SK-N-SH treated with all-trans-retinoic acid at 6 μM for 48 hours (cell line): Measurements from ENCODE around the gene CHID1.

Experiments used
- PATZ1 ChIP-seq: fragments of 250-450 bp; sonication (Bioruptor Pico); IDR thresholded peaks from 2 replicates; pipeline ENCODE4 v1.8.0; 2020; ENCODE audit warnings: mild to moderate bottlenecking, moderate library complexity, borderline replicate concordance
- PPARA ChIP-seq: fragments of 250-450 bp; sonication (Bioruptor Pico); IDR thresholded peaks from 2 replicates; pipeline ENCODE4 v1.5.0; 2020; ENCODE audit warnings: mild to moderate bottlenecking, borderline replicate concordance
- RARB ChIP-seq: fragments of 250-450 bp; sonication (Bioruptor Pico); IDR thresholded peaks from 2 replicates; pipeline ENCODE4 v1.8.0; 2021; ENCODE audit warnings: mild to moderate bottlenecking, moderate library complexity
- ZFP3 ChIP-seq: fragments of 250-450 bp; sonication (Bioruptor Pico); IDR thresholded peaks from 2 replicates; pipeline ENCODE4 v1.5.0; 2020; ENCODE audit warnings: mild to moderate bottlenecking, moderate library complexity
- ZFP30 ChIP-seq: fragments of 450-650 bp; formaldehyde crosslinking; IDR thresholded peaks from 2 replicates; pipeline ENCODE4 v1.5.0; 2022; ENCODE audit warnings: mild to moderate bottlenecking, moderate library complexity
- ZNF8 ChIP-seq: fragments of 450-650 bp; formaldehyde crosslinking; IDR thresholded peaks from 2 replicates; pipeline ENCODE4 v1.5.0; 2020; ENCODE audit warnings: mild to moderate bottlenecking, moderate library complexity

GRCh38 chr11:897253-898142, 13.1 kb downstream of the CHID1 start:
- no peak for TF ChIP-seq PPARA (CRISPR knock-in tag)
- TF ChIP-seq ZFP3, result no peak
- no peak for TF ChIP-seq RARB
- no peak for TF ChIP-seq ZNF8
- no peak for TF ChIP-seq PATZ1
- no peak for TF ChIP-seq ZFP30 (CRISPR knock-in tag)
